ENCODE data around the gene MCC.

MCC gene

DNA sequence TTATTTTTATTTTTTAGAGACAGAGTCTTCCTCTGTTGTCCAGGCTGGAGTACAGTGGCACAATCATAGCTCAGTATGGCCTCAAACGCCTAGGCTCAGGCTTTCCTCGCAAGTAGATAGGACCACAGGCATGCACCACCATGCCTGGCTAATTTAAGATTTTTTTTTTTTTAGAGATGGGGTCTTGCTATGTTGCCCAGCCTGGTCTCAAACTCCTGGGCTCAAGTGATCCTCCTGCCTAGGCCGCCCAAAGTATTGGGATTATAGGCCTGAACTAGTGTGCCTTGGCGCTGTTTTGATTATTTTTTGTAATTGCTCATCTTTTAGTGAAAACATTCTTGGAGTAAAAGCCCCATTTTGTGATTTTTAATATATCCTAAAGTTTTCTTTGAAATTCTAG lies 30.6 kb upstream of the MCC start:
- H3K27me3 ChIP-seq: no peaks in the 10 kb centered on the region
- no peak for TF ChIP-seq Cebpa-rat (IDR thresholded peaks at IDR 0.05)
- no peak overlapping the region for H3K9ac ChIP-seq
- H3K36me3 ChIP-seq: peaks cover 39% of the 10 kb centered on the region
- 0 out of 2 replicates have a peak, but pooled peaks cover 17% of the 10 kb centered on the region for H4K20me1 ChIP-seq
- 0 out of 2 replicates have a peak, but pooled peaks cover 4% of the 10 kb centered on the region for H3K9me3 ChIP-seq
- H3K4me2 ChIP-seq: no peak overlapping the region
- H3K4me3 ChIP-seq: no peak overlapping the region
- peaks cover 18% of the 10 kb centered on the region for H3K4me1 ChIP-seq
- H3K27ac ChIP-seq: no peak overlapping the region

- peak overlapping the region; percentile 94 for H3K27ac ChIP-seq
- H3K27me3 ChIP-seq: no peaks in the 10 kb centered on the region
- peaks cover 24% of the 10 kb centered on the region; the same call in 1 of the 2 replicates for H3K36me3 ChIP-seq
- H4K20me1 ChIP-seq: 0 out of 2 replicates have a peak, but pooled peaks cover 8% of the 10 kb centered on the region
- peak overlapping the region; percentile 97 for H3K9ac ChIP-seq
- no peak for TF ChIP-seq Cebpa-rat (IDR thresholded peaks at IDR 0.05)
- peak overlapping the region; percentile 95 for H3K4me2 ChIP-seq
- H3K9me3 ChIP-seq: no peaks in the 10 kb centered on the region
- peak overlapping the region; percentile 93 for H3K4me3 ChIP-seq
- H3K4me1 ChIP-seq: peaks cover 23% of the 10 kb centered on the region
Measured at GRCh38 chr5:113514289-113514635, 26.0 kb upstream of the MCC start.

DNA sequence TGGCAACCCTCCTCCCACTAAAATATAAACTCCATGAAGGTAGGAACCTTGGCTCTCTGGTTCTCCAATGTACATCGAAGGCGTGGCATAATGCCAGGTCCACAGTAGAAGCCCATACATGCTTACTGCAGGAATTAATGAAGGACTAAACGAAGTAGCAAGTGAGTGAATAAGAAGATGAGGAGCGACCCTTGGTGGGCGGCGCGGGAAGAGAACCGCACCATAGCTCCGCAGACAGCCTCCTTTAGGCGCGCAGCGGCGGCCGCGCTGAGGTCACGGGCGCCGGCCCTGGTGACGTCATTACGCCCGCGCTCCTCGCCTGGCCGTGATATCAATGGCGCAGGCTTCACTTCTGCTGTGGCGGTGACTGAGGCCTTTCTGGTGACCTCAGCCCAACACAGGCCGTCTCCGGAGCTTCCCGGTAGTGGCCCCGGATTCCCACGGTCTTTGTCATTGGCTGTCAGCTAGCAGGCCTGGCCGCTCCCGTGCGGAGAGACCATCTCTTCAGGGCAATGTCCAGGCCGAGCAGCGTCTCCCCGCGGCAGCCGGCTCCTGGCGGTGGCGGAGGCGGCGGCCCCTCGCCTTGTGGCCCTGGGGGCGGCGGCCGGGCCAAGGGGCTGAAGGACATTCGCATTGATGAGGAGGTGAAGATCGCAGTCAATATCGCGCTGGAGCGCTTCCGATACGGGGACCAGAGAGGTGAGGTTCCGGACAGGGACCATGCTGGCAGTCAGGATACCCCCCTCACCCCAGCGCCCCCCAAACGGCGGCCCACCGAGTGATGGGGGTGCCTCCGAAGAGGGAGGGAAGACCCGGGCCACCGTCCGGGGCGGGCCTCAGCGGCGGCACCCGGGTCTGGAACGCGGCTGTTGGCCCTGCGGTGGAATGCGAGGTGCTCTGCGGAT lies 25.4 kb upstream of the MCC start, which contains the start of gene YTHDC2:
Gene YTHDC2, plus strand, starts transcription at position 311 of the 905 bp plus-strand sequence. Its CDS starts 202 bp downstream, at position 513.
- Histone ChIP-seq H3K4me1 (peaks cover 23% of the 10 kb centered on the region), H3K9me3 (no peaks in the 10 kb centered on the region), H3K9ac (peak within 1 kb of the TSS; percentile 97), H4K20me1 (0 out of 2 replicates have a peak, but pooled peaks cover 8% of the 10 kb centered on the region), H3K4me2 (peak within 1 kb of the TSS; percentile 95), H3K36me3 (peaks cover 18% of the 10 kb centered on the region; the same call in 1 of the 2 replicates), H3K27ac (peak within 1 kb of the TSS; percentile 94), H3K4me3 (peak within 1 kb of the TSS; percentile 93), H3K27me3 (no peaks in the 10 kb centered on the region)
- TF ChIP-seq Cebpa-rat (IDR thresholded peaks at IDR 0.05): no peak

DNA sequence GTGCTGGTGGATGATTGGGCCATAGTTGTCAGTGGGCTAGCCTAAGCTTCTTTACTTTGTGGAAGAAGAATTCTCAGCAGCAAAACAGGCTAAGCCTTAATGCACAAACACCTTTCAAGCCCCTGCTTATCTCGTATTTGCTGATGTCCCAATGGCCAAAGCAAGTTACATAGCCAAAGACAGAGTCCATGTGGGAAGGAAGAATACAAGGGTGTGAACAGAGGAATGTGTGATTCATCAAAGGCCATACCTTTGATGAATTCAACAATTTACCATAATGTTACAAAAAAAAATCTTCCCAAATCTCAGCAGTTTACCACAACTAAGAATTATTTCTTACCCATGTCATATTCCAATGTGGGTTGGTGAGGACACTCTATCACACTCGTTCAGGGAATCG lies 24.1 kb upstream of the MCC start:
- no peaks in the 10 kb centered on the region for H3K9me3 ChIP-seq
- peaks cover 23% of the 10 kb centered on the region for H3K4me1 ChIP-seq
- TF ChIP-seq Cebpa-rat (IDR thresholded peaks at IDR 0.05): no peak
- no peaks in the 10 kb centered on the region for H3K27me3 ChIP-seq
- H3K27ac ChIP-seq: no peak overlapping the region
- no peak overlapping the region for H3K4me2 ChIP-seq
- 0 out of 2 replicates have a peak, but pooled peaks cover 8% of the 10 kb centered on the region for H4K20me1 ChIP-seq
- H3K4me3 ChIP-seq: no peak overlapping the region
- peaks cover 10% of the 10 kb centered on the region; the same call in 1 of the 2 replicates for H3K36me3 ChIP-seq
- H3K9ac ChIP-seq: no peak overlapping the region

GRCh38 chr5:113510836-113511451 lies 22.7 kb upstream of the MCC start:
- Histone ChIP-seq H3K9ac (no peak overlapping the region), H3K4me3 (no peak overlapping the region), H3K27ac (no peak overlapping the region), H3K27me3 (no peaks in the 10 kb centered on the region), H4K20me1 (no peaks in the 10 kb centered on the region), H3K9me3 (no peaks in the 10 kb centered on the region), H3K4me1 (peaks cover 23% of the 10 kb centered on the region), H3K36me3 (no peaks in the 10 kb centered on the region), H3K4me2 (no peak overlapping the region)
- no peak for TF ChIP-seq Cebpa-rat (IDR thresholded peaks at IDR 0.05)

DNA sequence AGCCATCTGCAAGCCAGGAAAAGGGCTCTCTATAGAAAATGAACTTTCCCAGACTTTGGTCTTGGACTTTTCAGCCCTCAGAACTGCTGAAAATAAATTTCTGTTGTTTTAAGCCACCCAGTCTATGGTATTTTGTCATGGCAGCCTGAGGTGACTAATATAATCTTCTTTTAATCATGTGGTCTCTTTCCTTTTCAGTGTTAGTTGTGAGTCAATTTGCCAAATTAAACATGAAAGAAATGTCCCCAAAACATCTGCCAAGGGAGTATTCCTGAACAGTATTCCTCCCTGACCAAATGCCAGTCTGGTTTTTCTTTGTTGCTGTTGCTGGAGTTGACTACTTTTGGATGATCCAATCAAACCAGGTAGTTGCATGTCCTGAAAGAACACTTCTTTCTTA lies 20.5 kb upstream of the MCC start:
- TF ChIP-seq Cebpa-rat (IDR thresholded peaks at IDR 0.05): no peak
- no peak overlapping the region for H3K4me2 ChIP-seq
- no peaks in the 10 kb centered on the region for H4K20me1 ChIP-seq
- no peaks in the 10 kb centered on the region for H3K27me3 ChIP-seq
- no peak overlapping the region for H3K9ac ChIP-seq
- H3K4me3 ChIP-seq: no peak overlapping the region
- H3K27ac ChIP-seq: no peak overlapping the region
- H3K9me3 ChIP-seq: no peaks in the 10 kb centered on the region
- H3K36me3 ChIP-seq: no peaks in the 10 kb centered on the region
- H3K4me1 ChIP-seq: 0 out of 2 replicates have a peak, but pooled peaks cover 5% of the 10 kb centered on the region

- Histone ChIP-seq H3K4me1 (no peaks in the 10 kb centered on the region), H3K4me2 (no peak overlapping the region), H3K9ac (no peak overlapping the region), H4K20me1 (no peaks in the 10 kb centered on the region), H3K27ac (no peak overlapping the region), H3K36me3 (no peaks in the 10 kb centered on the region), H3K27me3 (no peaks in the 10 kb centered on the region), H3K9me3 (peaks cover under 1% of the 10 kb centered on the region; the same call in 1 of the 2 replicates), H3K4me3 (no peak overlapping the region)
- TF ChIP-seq Cebpa-rat (IDR thresholded peaks at IDR 0.05): peak; percentile 54; the same call in 1 of the 2 replicates
Measured at GRCh38 chr5:113507601-113508000, 19.3 kb upstream of the MCC start.

GRCh38 chr5:113505181-113505580 lies 16.9 kb upstream of the MCC start:
- H3K9ac ChIP-seq: no peak overlapping the region
- H4K20me1 ChIP-seq: no peaks in the 10 kb centered on the region
- no peak overlapping the region for H3K27ac ChIP-seq
- no peak overlapping the region for H3K4me3 ChIP-seq
- no peaks in the 10 kb centered on the region for H3K4me1 ChIP-seq
- H3K36me3 ChIP-seq: no peaks in the 10 kb centered on the region
- peaks cover 14% of the 10 kb centered on the region; the same call in 1 of the 2 replicates for H3K9me3 ChIP-seq
- no peak overlapping the region for H3K4me2 ChIP-seq
- no peak for TF ChIP-seq Cebpa-rat (IDR thresholded peaks at IDR 0.05)
- no peaks in the 10 kb centered on the region for H3K27me3 ChIP-seq

DNA sequence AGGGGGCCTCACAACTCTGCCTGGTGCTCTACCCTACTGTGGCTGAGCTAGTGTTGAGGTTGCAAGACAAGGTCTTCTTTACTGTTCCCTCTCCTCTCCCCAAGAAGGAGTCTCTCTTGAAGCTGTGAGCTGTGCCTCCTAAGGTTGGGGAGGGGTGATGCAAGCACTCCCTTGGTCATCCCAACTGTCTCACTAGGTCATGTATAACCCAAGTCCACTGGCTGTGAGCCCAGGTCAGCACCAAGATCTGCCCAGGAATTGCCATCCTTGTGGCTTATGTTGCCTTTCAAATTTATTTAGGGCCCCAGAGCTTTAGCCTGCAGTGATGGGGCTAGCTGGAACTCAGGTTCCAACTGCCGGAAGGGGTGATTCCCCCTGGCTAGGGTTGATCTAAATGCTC lies 14.9 kb upstream of the MCC start:
- H3K27me3 ChIP-seq: no peaks in the 10 kb centered on the region
- H3K9ac ChIP-seq: no peak overlapping the region
- TF ChIP-seq Cebpa-rat (IDR thresholded peaks at IDR 0.05): no peak
- no peak overlapping the region for H3K4me3 ChIP-seq
- no peaks in the 10 kb centered on the region for H3K36me3 ChIP-seq
- no peaks in the 10 kb centered on the region for H3K4me1 ChIP-seq
- no peak overlapping the region for H3K4me2 ChIP-seq
- H3K27ac ChIP-seq: no peak overlapping the region
- H3K9me3 ChIP-seq: peaks cover 19% of the 10 kb centered on the region; the same call in 1 of the 2 replicates
- no peaks in the 10 kb centered on the region for H4K20me1 ChIP-seq

GRCh38 chr5:113502073-113502472 lies 13.8 kb upstream of the MCC start:
- H3K4me2 ChIP-seq: no peak overlapping the region
- H3K27ac ChIP-seq: no peak overlapping the region
- H3K4me1 ChIP-seq: no peaks in the 10 kb centered on the region
- no peak for TF ChIP-seq Cebpa-rat (IDR thresholded peaks at IDR 0.05)
- no peaks in the 10 kb centered on the region for H4K20me1 ChIP-seq
- no peaks in the 10 kb centered on the region for H3K36me3 ChIP-seq
- no peak overlapping the region for H3K9ac ChIP-seq
- H3K27me3 ChIP-seq: no peaks in the 10 kb centered on the region
- H3K9me3 ChIP-seq: peaks cover 19% of the 10 kb centered on the region; the same call in 1 of the 2 replicates
- H3K4me3 ChIP-seq: no peak overlapping the region

Data from BLaER1 (cell line).